Esophagus muscularis mucosa (tissue), 4 donors: ENCODE measurements around the gene RFFL. TPM values are rescaled to one million over a fixed set of nuclear protein-coding genes. Genes with fewer than 3 reads are reported as not detected.

Experiments used
- DNase-seq: peaks from one replicate; pipeline ENCODE4 v3.0.0-alpha.2; 2017; ENCODE audit errors: extremely low spot score
- H3K27ac ChIP-seq, 4 donors: fragments of 200-600 bp; sonication (generic); replicated peaks in 1 of 4; 1 replicate in 3 of 4; 2 replicates in 1 of 4; pipeline ENCODE4 v1.5.1; 2016 to 2019; ENCODE audit warnings: mild to moderate bottlenecking in 1 of 4
- H3K27me3 ChIP-seq, 4 donors: fragments of 200-600 bp; sonication (generic); one replicate each; pipeline versions ENCODE4 v1.5.1 to v1.6.0; 2016 to 2019
- H3K36me3 ChIP-seq, 4 donors: fragments of 200-600 bp; sonication (generic); one replicate each; pipeline ENCODE4 v1.5.1; 2016 to 2019
- H3K4me1 ChIP-seq, 4 donors: fragments of 200-600 bp; sonication (generic); one replicate each; pipeline ENCODE4 v1.5.1; 2016 to 2019
- H3K4me3 ChIP-seq, 4 donors: fragments of 200-600 bp; sonication (generic); 1 replicate in 2 of 4; 2 replicates in 2 of 4; pipeline ENCODE4 v1.5.1; 2016 to 2019; ENCODE audit warnings: mild to moderate bottlenecking in 4 of 4, moderate library complexity in 1 of 4
- H3K9me3 ChIP-seq, 4 donors: fragments of 200-600 bp; sonication (generic); 1 replicate in 3 of 4; 2 replicates in 1 of 4; pipeline ENCODE4 v1.5.1; 2016 to 2019
- CTCF ChIP-seq, 3 experiments: fragments of 200-600 bp in 2 of 3; fragments of 450-650 bp in 1 of 3; sonication (generic) in 2 of 3; IDR thresholded peaks; one replicate each; pipeline ENCODE4 v1.5.1; 2017 to 2019; ENCODE audit warnings: antibody characterized with exemption in 3 of 3, mild to moderate bottlenecking in 2 of 3, moderate library complexity in 1 of 3
- EP300 ChIP-seq: sonication (generic); formaldehyde crosslinking; IDR thresholded peaks from one replicate; pipeline ENCODE4 v1.6.1; 2017; ENCODE audit warnings: antibody characterized with exemption
- POLR2A ChIP-seq: fragments of 450-650 bp; IDR thresholded peaks from one replicate; pipeline ENCODE4 v1.6.1; 2017; ENCODE audit warnings: antibody characterized with exemption, moderate library complexity, mild to moderate bottlenecking, low read depth
- POLR2AphosphoS5 ChIP-seq, 2 donors: sonication (generic); formaldehyde crosslinking; IDR thresholded peaks; one replicate each; pipeline ENCODE4 v1.6.1; 2017; ENCODE audit warnings: antibody characterized with exemption in 2 of 2
- WGBS: methylation state at CpG from one replicate; pipeline ENCODE4 v1.1.5; 2018; 5-methylcytosine and 5-hydroxymethylcytosine counted together
- intact Hi-C: fragments of 100-400 bp; cut with DNase I; formaldehyde crosslinking; loops from one replicate; pipeline ENCODE4 v1.15.1; 2023
- total RNA-seq, 4 donors: library from RNA; depleted of rRNA; stranded (reverse); fragments of >200 nt; gene quantifications; one replicate each; pipeline versions ENCODE4 v1.1.0 to v1.2.1, GENCODE V29; 2016

Gene RFFL
- total RNA-seq, 4 donors from 2014 or later: 19.5 to 40.9 (median 33.3) TPM

GRCh38 chr17:35051579-35052240 lies 11.8 kb downstream of the RFFL start:
- H3K4me3 ChIP-seq: no peak overlapping the region
- H3K4me1 ChIP-seq: peaks cover 0 to 23% (median 20%) of the 10 kb centered on the region in 4 donors
- 38% methylated on average over 6 of the region's 6 CpGs for WGBS
- TF ChIP-seq POLR2A (no peak), CTCF (IDR thresholded peaks at IDR 0.05) (no peak), EP300 (no peak), POLR2AphosphoS5 (IDR thresholded peaks at IDR 0.05) (no peak)
- H3K27me3 ChIP-seq: no peaks in the 10 kb centered on the region
- intact Hi-C loops: no loop called here
- no peaks in the 10 kb centered on the region for H3K9me3 ChIP-seq
- peaks cover 0 to 3% (median 0%) of the 10 kb centered on the region in 4 donors for H3K36me3 ChIP-seq
- DNase-seq: no peak
- H3K27ac ChIP-seq: peak overlapping the region; percentile 3 to 15 (median 12)

GRCh38 chr17:35051183-35051578 lies 12.3 kb downstream of the RFFL start:
- WGBS: 33% methylated on average over 2 of the region's 2 CpGs
- peak overlapping the region; percentile 3 to 15 (median 12) for H3K27ac ChIP-seq
- H3K27me3 ChIP-seq: no peaks in the 10 kb centered on the region
- no peak overlapping the region for H3K4me3 ChIP-seq
- intact Hi-C loops: no loop called here
- peaks cover 0 to 3% (median 0%) of the 10 kb centered on the region in 4 donors for H3K36me3 ChIP-seq
- DNase-seq: no peak
- peaks cover 0 to 23% (median 20%) of the 10 kb centered on the region in 4 donors for H3K4me1 ChIP-seq
- TF ChIP-seq POLR2AphosphoS5 (IDR thresholded peaks at IDR 0.05) (no peak), EP300 (no peak), POLR2A (no peak), CTCF (IDR thresholded peaks at IDR 0.05) (no peak)
- H3K9me3 ChIP-seq: no peaks in the 10 kb centered on the region

- intact Hi-C loops: no loop called here
- peaks cover 0 to 2% (median 0%) of the 10 kb centered on the region in 4 donors for H3K36me3 ChIP-seq
- H3K9me3 ChIP-seq: no peaks in the 10 kb centered on the region
- 100% methylated on average over 2 of the region's 2 CpGs for WGBS
- no peaks in the 10 kb centered on the region for H3K27me3 ChIP-seq
- H3K4me3 ChIP-seq: no peak overlapping the region
- no peak for TF ChIP-seq CTCF (IDR thresholded peaks at IDR 0.05)
- TF ChIP-seq POLR2AphosphoS5 (IDR thresholded peaks at IDR 0.05): no peak
- no peak for TF ChIP-seq POLR2A
- no peak for TF ChIP-seq EP300
- no peak overlapping the region for H3K27ac ChIP-seq
- peaks cover 0 to 23% (median 20%) of the 10 kb centered on the region in 4 donors for H3K4me1 ChIP-seq
- DNase-seq: no peak
Observed at GRCh38 chr17:35050170-35050569, 13.3 kb downstream of the RFFL start.

GRCh38 chr17:35048685-35049379 lies 14.7 kb downstream of the RFFL start:
- Histone ChIP-seq H3K9me3 (no peaks in the 10 kb centered on the region), H3K4me3 (no peak overlapping the region), H3K27me3 (no peaks in the 10 kb centered on the region), H3K36me3 (no peaks in the 10 kb centered on the region), H3K27ac (no peak overlapping the region), H3K4me1 (peaks cover 0 to 23% (median 20%) of the 10 kb centered on the region in 4 donors)
- no peak for DNase-seq
- WGBS: 90% methylated on average over 3 of the region's 3 CpGs
- TF ChIP-seq CTCF (IDR thresholded peaks at IDR 0.05) (no peak), POLR2AphosphoS5 (IDR thresholded peaks at IDR 0.05) (no peak), POLR2A (no peak), EP300 (no peak)
- intact Hi-C loops: no loop called here
